ENCODE measurements around the gene TMC6. TPM values are rescaled to one million over a fixed set of nuclear protein-coding genes. Genes with fewer than 3 reads are reported as not detected.

Gene TMC6
- total and polyA plus RNA-seq, 2 of the 13 experiments (the other 11 are each of a cell fraction or from before 2014, with no cell fraction given), result 48.4 to 99.1 TPM

DNA sequence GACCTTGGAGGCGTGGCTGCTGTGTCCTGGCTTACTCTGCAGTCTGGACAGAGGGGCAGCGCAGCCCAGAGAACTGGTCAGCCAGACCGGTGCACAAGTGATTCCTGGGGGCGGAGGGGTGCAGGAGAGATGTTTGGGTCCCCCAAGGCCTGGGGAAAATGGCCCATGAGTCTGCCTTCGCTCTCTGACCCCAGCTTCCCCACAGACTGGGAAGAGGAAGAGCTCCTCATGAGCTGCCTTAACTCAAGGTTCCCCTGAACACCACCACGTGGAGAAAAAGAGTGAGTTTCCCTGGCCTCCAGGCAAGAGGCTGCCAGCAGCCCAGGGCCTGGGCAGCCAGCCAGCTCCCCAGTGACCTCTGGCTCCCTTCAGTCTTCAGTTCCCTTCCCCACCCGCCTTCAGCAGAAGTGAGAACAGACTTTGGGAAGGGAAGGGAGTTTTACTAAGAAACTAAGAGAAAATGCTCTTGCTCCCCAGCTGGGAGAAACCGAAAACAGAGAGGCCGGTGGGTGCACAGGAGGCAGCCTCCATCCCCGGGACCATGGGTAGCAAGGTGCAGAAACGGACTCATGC lies 15.7 kb upstream of the TMC6 start (continued):
- no peak for TF ChIP-seq ZHX2 (IDR thresholded peaks at IDR 0.05; ENCODE audit: low read depth)
- TF ChIP-seq ZHX2 (CRISPR knock-in tag; IDR thresholded peaks at IDR 0.05; ENCODE audit: borderline replicate concordance), result no peak
- no peak for TF ChIP-seq TCF12 (IDR thresholded peaks at IDR 0.05)
- TF ChIP-seq TCF12 (CRISPR knock-in tag; IDR thresholded peaks at IDR 0.05), result no peak
- 0 out of 2 replicates have a peak, but pooled peaks have one; percentile 27 for TF ChIP-seq RXRB (CRISPR knock-in tag; IDR thresholded peaks at IDR 0.05; ENCODE audit: borderline replicate concordance)
- no peak for TF ChIP-seq ZNF558 (CRISPR knock-in tag; IDR thresholded peaks at IDR 0.05; ENCODE audit: borderline replicate concordance)
- TF ChIP-seq DNMT3B (CRISPR knock-in tag; conservative IDR thresholded peaks at IDR 0.05), result no peak
- no peak for TF ChIP-seq ZNF281 (CRISPR knock-in tag; IDR thresholded peaks at IDR 0.05; ENCODE audit: borderline replicate concordance)
- no peak for TF ChIP-seq ATF7 (IDR thresholded peaks at IDR 0.05)
- no peak for TF ChIP-seq ATF7 (CRISPR knock-in tag; IDR thresholded peaks at IDR 0.05)
- TF ChIP-seq, protein P1, sequence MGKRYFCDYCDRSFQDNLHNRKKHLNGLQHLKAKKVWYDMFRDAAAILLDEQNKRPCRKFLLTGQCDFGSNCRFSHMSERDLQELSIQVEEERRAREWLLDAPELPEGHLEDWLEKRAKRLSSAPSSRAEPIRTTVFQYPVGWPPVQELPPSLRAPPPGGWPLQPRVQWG (CRISPR knock-in tag; IDR thresholded peaks at IDR 0.05; ENCODE audit: borderline replicate concordance, low read depth), result no peak
- TF ChIP-seq SUZ12 (IDR thresholded peaks at IDR 0.05; ENCODE audit: low read depth, low read length), result no peak
- TF ChIP-seq ZBTB7B (CRISPR knock-in tag; IDR thresholded peaks at IDR 0.05), result no peak
- TF ChIP-seq AKNA (CRISPR knock-in tag; IDR thresholded peaks at IDR 0.05; ENCODE audit: borderline replicate concordance), result no peak

Data from HepG2 (cell line).